ENCODE measurements around the gene RGS14. TPM values are rescaled to one million over a fixed set of nuclear protein-coding genes. Genes with fewer than 3 reads are reported as not detected.

RGS14 gene
- total RNA-seq, 3 donors from 2014 or later = 11.1 to 15.2 (median 11.7) TPM

GRCh38 chr5:177396807-177397206 is 39.1 kb downstream of the RGS14 start:
- peaks cover 6% of the 10 kb centered on the region for H3K4me1 ChIP-seq (ENCODE audit: low read depth)
- ATAC-seq = no peak
- no peaks in the 10 kb centered on the region for H3K36me3 ChIP-seq (ENCODE audit: low read depth)
- TF ChIP-seq CTCF (IDR thresholded peaks at IDR 0.05) = no peak
- no peaks in the 10 kb centered on the region for H3K9me3 ChIP-seq
- H3K4me3 ChIP-seq = no peak overlapping the region
- DNase-seq = no peak
- intact Hi-C loops (cut with DNase I, micrococcal nuclease) = no loop called here

DNA sequence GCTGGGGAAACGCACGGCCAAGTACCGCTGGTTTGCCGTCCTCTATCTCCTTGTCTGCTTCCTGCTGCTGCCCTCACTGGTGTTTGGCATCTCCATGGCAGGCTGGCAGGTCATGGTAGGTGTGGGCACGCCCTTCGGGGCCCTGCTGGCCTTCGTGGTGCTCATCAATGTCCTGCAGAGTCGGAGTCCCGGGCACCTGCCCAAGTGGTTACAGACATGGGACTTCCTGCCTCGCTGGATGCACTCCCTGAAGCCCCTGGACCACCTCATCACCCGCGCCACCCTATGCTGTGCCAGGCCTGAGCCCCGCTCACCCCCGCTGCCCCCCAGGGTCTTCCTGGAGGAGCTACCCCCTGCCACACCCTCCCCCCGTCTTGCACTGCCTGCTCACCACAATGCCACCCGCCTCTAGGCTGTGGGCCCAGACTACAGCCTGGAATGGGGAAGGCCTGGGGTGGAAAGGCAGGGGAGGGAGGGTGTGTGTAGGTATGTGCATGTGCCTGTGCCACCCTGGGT is 40.2 kb downstream of the RGS14 start:
- Histone ChIP-seq H3K4me1 (ENCODE audit: low read depth) (peaks cover 16% of the 10 kb centered on the region), H3K4me3 (no peak overlapping the region), H3K9me3 (no peaks in the 10 kb centered on the region), H3K36me3 (ENCODE audit: low read depth) (no peaks in the 10 kb centered on the region)
- no peak for DNase-seq
- no peak for TF ChIP-seq CTCF (IDR thresholded peaks at IDR 0.05)
- intact Hi-C loops (cut with DNase I, micrococcal nuclease) = no loop called here
- ATAC-seq = no peak

GRCh38 chr5:177399997-177400868 is 42.5 kb downstream of the RGS14 start, which contains the start of gene PFN3:
PFN3 (minus strand) TSS chr5:177400661; CDS start chr5:177400576, 85 bp downstream.
- intact Hi-C loops (cut with DNase I, micrococcal nuclease) = no loop called here
- Histone ChIP-seq H3K4me1 (ENCODE audit: low read depth) (peaks cover 35% of the 10 kb centered on the region), H3K4me3 (no peak within 1 kb of the TSS), H3K36me3 (ENCODE audit: low read depth) (no peaks in the 10 kb centered on the region), H3K9me3 (no peaks in the 10 kb centered on the region)
- peak; percentile 28 for ATAC-seq
- peak; percentile 78 to 87 (median 86) for DNase-seq
- TF ChIP-seq CTCF (IDR thresholded peaks at IDR 0.05) = no peak

- ATAC-seq (peak; percentile 72), DNase-seq (peak; percentile 87 to 90 (median 90))
- Histone ChIP-seq H3K36me3 (ENCODE audit: low read depth) (no peaks in the 10 kb centered on the region), H3K4me1 (ENCODE audit: low read depth) (peaks cover 35% of the 10 kb centered on the region), H3K4me3 (no peak overlapping the region), H3K9me3 (no peaks in the 10 kb centered on the region)
- intact Hi-C loops (cut with DNase I, micrococcal nuclease) = no loop called here
- peak; percentile 50 for TF ChIP-seq CTCF (IDR thresholded peaks at IDR 0.05)
Measured at GRCh38 chr5:177402271-177403043, 44.7 kb downstream of the RGS14 start.

GRCh38 chr5:177403102-177403791 is 45.5 kb downstream of the RGS14 start:
- Histone ChIP-seq H3K4me3 (peak overlapping the region; percentile 3), H3K36me3 (ENCODE audit: low read depth) (no peaks in the 10 kb centered on the region), H3K9me3 (no peaks in the 10 kb centered on the region), H3K4me1 (ENCODE audit: low read depth) (peaks cover 35% of the 10 kb centered on the region)
- peak; percentile 53 to 82 (median 74) for DNase-seq
- ATAC-seq = peak; percentile 41
- intact Hi-C loops (cut with DNase I, micrococcal nuclease) = no loop called here
- no peak for TF ChIP-seq CTCF (IDR thresholded peaks at IDR 0.05)
